Neural progenitor cell (in vitro differentiated cells): Measurements from ENCODE around the gene ANXA6. TPM values are rescaled to one million over a fixed set of nuclear protein-coding genes. Genes with fewer than 3 reads are reported as not detected.

Experiments
- DNase-seq: peaks from one replicate; pipeline ENCODE4 v3.0.0-alpha.2; 2016; ENCODE audit warnings: low spot score
- H2AFZ ChIP-seq: fragments of 200-600 bp; sonication (generic); replicated peaks from 2 replicates; pipeline ENCODE4 v1.6.1; 2016; ENCODE audit warnings: antibody characterized with exemption
- H3F3A ChIP-seq: fragments of 200-600 bp; sonication (generic); 2 replicates; pipeline ENCODE4 v1.6.1; 2016; ENCODE audit warnings: antibody characterized with exemption, low read depth
- H3K27ac ChIP-seq: fragments of 200-600 bp; sonication (generic); 2 replicates; pipeline ENCODE4 v1.5.1; 2016; ENCODE audit warnings: mild to moderate bottlenecking
- H3K27me3 ChIP-seq: fragments of 200-600 bp; sonication (generic); 2 replicates; pipeline ENCODE4 v1.6.1; 2016; ENCODE audit warnings: mild to moderate bottlenecking, moderate library complexity
- H3K36me3 ChIP-seq: fragments of 200-600 bp; sonication (generic); 2 replicates; pipeline ENCODE4 v1.5.1; 2016
- H3K4me1 ChIP-seq: fragments of 200-600 bp; sonication (generic); 2 replicates; pipeline ENCODE4 v1.6.1; 2016; ENCODE audit warnings: mixed run types
- H3K4me2 ChIP-seq: fragments of 200-600 bp; sonication (generic); 2 replicates; pipeline ENCODE4 v1.6.1; 2016
- H3K4me3 ChIP-seq: fragments of 200-600 bp; sonication (generic); 2 replicates; pipeline ENCODE4 v1.5.1; 2016
- H3K79me2 ChIP-seq: fragments of 200-600 bp; sonication (generic); 2 replicates; pipeline ENCODE4 v1.6.1; 2016; ENCODE audit warnings: low read depth
- H3K9ac ChIP-seq: fragments of 200-600 bp; sonication (generic); 2 replicates; pipeline ENCODE4 v1.6.1; 2016
- H3K9me3 ChIP-seq: fragments of 200-600 bp; sonication (generic); 2 replicates; pipeline ENCODE4 v1.5.1; 2016; ENCODE audit warnings: low read depth
- H4K20me1 ChIP-seq: fragments of 200-600 bp; sonication (generic); 2 replicates; pipeline ENCODE4 v1.6.1; 2016; ENCODE audit warnings: low read depth
- H3K27ac Mint-ChIP-seq: 3 replicates; pipeline ENCODE4 v1.8.0; 2021; ENCODE audit warnings: mixed read lengths
- H3K27me3 Mint-ChIP-seq: 2 replicates; pipeline ENCODE4 v1.8.0; 2022; ENCODE audit warnings: low read depth, mild to moderate bottlenecking, inconsistent platforms, moderate library complexity, mixed read lengths; ENCODE audit not compliant: insufficient read depth
- H3K36me3 Mint-ChIP-seq: 3 replicates; pipeline ENCODE4 v1.8.0; 2021; ENCODE audit warnings: mixed read lengths
- H3K4me1 Mint-ChIP-seq: 3 replicates; pipeline ENCODE4 v1.8.0; 2021; ENCODE audit warnings: mixed read lengths
- H3K4me3 Mint-ChIP-seq: 3 replicates; pipeline ENCODE4 v1.8.0; 2021; ENCODE audit warnings: mild to moderate bottlenecking, moderate library complexity, mixed read lengths
- H3K9me3 Mint-ChIP-seq: 3 replicates; pipeline ENCODE4 v1.8.0; 2020; ENCODE audit warnings: mixed read lengths
- CTCF ChIP-seq: fragments of 200-600 bp; sonication (generic); IDR thresholded peaks from 2 replicates; pipeline ENCODE4 v1.5.1; 2017; ENCODE audit warnings: antibody characterized with exemption, mild to moderate bottlenecking
- EZH2 ChIP-seq: fragments of 200-600 bp; sonication (generic); IDR thresholded peaks from 2 replicates; pipeline ENCODE4 v1.6.1; 2017; ENCODE audit warnings: antibody characterized with exemption, mild to moderate bottlenecking, moderate library complexity
- EZH2phosphoT487 ChIP-seq: fragments of 200-600 bp; sonication (generic); IDR thresholded peaks from 2 replicates; pipeline ENCODE4 v1.6.1; 2017; ENCODE audit warnings: antibody characterized with exemption
- total RNA-seq: library from RNA; depleted of rRNA; stranded (reverse); fragments of >200 nt; gene quantifications from 2 replicates; pipeline ENCODE4 v1.2.3, GENCODE V29; 2015; ENCODE audit warnings: low replicate concordance

The ANXA6 gene
- total RNA-seq, 1 donor from 2014 or later: 97.6 TPM

- H3K4me3 ChIP-seq: peak overlapping the region; percentile 72
- Mint-ChIP-seq H3K27ac (peak overlapping the region; percentile 92), H3K36me3 (no peaks in the 10 kb centered on the region), H3K4me1 (peaks cover 42% of the 10 kb centered on the region), H3K9me3 (no peaks in the 10 kb centered on the region), H3K4me3 (peak overlapping the region; percentile 91), H3K27me3 (peaks cover 12% of the 10 kb centered on the region)
- no peak overlapping the region for H3K9ac ChIP-seq
- H3K4me1 ChIP-seq: peaks cover 19% of the 10 kb centered on the region
- DNase-seq: peak; percentile 28
- peaks cover 5% of the 10 kb centered on the region for H3F3A ChIP-seq
- peak overlapping the region; percentile 92 for H3K4me2 ChIP-seq
- H3K27ac ChIP-seq: no peak overlapping the region
- no peak for TF ChIP-seq CTCF
- no peak for TF ChIP-seq EZH2
- no peak for TF ChIP-seq EZH2phosphoT487
- no peaks in the 10 kb centered on the region for H3K79me2 ChIP-seq
- peaks cover 13% of the 10 kb centered on the region for H3K27me3 ChIP-seq
- no peak overlapping the region for H2AFZ ChIP-seq
- no peaks in the 10 kb centered on the region for H4K20me1 ChIP-seq
- no peaks in the 10 kb centered on the region for H3K9me3 ChIP-seq
- no peaks in the 10 kb centered on the region for H3K36me3 ChIP-seq
Observed at GRCh38 chr5:151158287-151158661, 695 bp upstream of the ANXA6 start.

- H3K4me1 ChIP-seq: peaks cover 19% of the 10 kb centered on the region
- H3K4me1 Mint-ChIP-seq: peaks cover 56% of the 10 kb centered on the region
- peak overlapping the region; percentile 47 for H3K9ac ChIP-seq
- H3K4me2 ChIP-seq: peak overlapping the region; percentile 92
- no peaks in the 10 kb centered on the region for H4K20me1 ChIP-seq
- H3K27ac Mint-ChIP-seq: peak overlapping the region; percentile 82
- H3K4me3 Mint-ChIP-seq: peak overlapping the region; percentile 91
- peaks cover 10% of the 10 kb centered on the region for H3K27me3 Mint-ChIP-seq
- H2AFZ ChIP-seq: peak overlapping the region; percentile 95
- H3K9me3 ChIP-seq: no peaks in the 10 kb centered on the region
- H3K9me3 Mint-ChIP-seq: no peaks in the 10 kb centered on the region
- no peaks in the 10 kb centered on the region for H3K79me2 ChIP-seq
- no peaks in the 10 kb centered on the region for H3K36me3 ChIP-seq
- H3F3A ChIP-seq: peaks cover 5% of the 10 kb centered on the region
- TF ChIP-seq EZH2phosphoT487 (no peak), EZH2 (no peak), CTCF (no peak)
- peak overlapping the region; percentile 72 for H3K4me3 ChIP-seq
- H3K27me3 ChIP-seq: peaks cover 13% of the 10 kb centered on the region
- no peaks in the 10 kb centered on the region for H3K36me3 Mint-ChIP-seq
- peak; percentile 49 for DNase-seq
- H3K27ac ChIP-seq: no peak overlapping the region
Observed at GRCh38 chr5:151156507-151157420, 815 bp downstream of the ANXA6 start.

GRCh38 chr5:151155775-151156506 lies 1.6 kb downstream of the ANXA6 start:
- H3K79me2 ChIP-seq: no peaks in the 10 kb centered on the region
- no peaks in the 10 kb centered on the region for H3K9me3 ChIP-seq
- Mint-ChIP-seq H3K27ac (peak overlapping the region; percentile 82), H3K27me3 (peaks cover 10% of the 10 kb centered on the region), H3K4me1 (peaks cover 64% of the 10 kb centered on the region), H3K36me3 (no peaks in the 10 kb centered on the region), H3K4me3 (peak overlapping the region; percentile 91), H3K9me3 (no peaks in the 10 kb centered on the region)
- TF ChIP-seq EZH2phosphoT487: no peak
- no peak for TF ChIP-seq EZH2
- TF ChIP-seq CTCF: no peak
- no peak overlapping the region for H3K9ac ChIP-seq
- no peaks in the 10 kb centered on the region for H3K36me3 ChIP-seq
- peak; percentile 24 for DNase-seq
- peak overlapping the region; percentile 92 for H3K4me2 ChIP-seq
- H3K4me1 ChIP-seq: peaks cover 20% of the 10 kb centered on the region
- no peaks in the 10 kb centered on the region for H4K20me1 ChIP-seq
- peaks cover 13% of the 10 kb centered on the region for H3K27me3 ChIP-seq
- H3K4me3 ChIP-seq: no peak overlapping the region
- no peak overlapping the region for H2AFZ ChIP-seq
- H3K27ac ChIP-seq: no peak overlapping the region
- peaks cover 5% of the 10 kb centered on the region for H3F3A ChIP-seq
